ENCODE results near the gene CTTNBP2NL. TPM values are rescaled to one million over a fixed set of nuclear protein-coding genes. Genes with fewer than 3 reads are reported as not detected.

Gene CTTNBP2NL
- total and polyA plus RNA-seq, 10 of the 15 experiments (the other 5 are each of a cell fraction or from before 2014, with no cell fraction given) = 2.1 to 11.3 (median 5.6) TPM

DNA sequence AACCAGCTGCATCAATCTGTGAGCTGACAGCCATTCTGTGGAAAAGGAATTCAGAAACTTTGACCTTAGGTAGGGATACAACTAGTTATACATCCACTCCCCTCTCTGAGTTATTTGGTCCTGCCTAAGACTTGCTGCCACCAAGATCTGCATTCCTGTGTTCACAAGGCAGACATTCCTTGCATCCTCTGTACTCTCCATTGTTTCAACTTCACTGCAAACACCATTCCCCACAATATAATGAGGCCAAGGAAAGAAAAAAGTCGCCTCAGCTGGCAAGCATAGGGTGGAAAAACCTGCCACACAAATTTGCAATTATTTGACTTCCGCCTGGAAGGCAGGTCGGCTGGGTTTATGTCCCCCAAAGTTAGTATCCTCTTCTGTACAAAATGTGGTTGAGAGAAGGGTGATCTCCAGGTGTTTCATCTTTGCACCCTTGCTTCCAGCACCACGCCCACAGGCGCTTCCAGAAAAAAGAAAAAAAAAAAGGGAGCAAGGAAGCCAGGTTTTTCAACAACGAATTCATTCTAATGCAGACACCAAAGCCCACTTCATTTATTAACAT lies 676 bp upstream of the CTTNBP2NL start (continued):
- no peak for TF ChIP-seq CHD2 (IDR thresholded peaks at IDR 0.05; ENCODE audit: borderline replicate concordance, low read depth, low read length)
- no peak for TF ChIP-seq SIN3A (IDR thresholded peaks at IDR 0.05; ENCODE audit: low read depth, low read length)
- TF ChIP-seq SREBF2 (IDR thresholded peaks at IDR 0.05; ENCODE audit: low read length) = no peak

DNA sequence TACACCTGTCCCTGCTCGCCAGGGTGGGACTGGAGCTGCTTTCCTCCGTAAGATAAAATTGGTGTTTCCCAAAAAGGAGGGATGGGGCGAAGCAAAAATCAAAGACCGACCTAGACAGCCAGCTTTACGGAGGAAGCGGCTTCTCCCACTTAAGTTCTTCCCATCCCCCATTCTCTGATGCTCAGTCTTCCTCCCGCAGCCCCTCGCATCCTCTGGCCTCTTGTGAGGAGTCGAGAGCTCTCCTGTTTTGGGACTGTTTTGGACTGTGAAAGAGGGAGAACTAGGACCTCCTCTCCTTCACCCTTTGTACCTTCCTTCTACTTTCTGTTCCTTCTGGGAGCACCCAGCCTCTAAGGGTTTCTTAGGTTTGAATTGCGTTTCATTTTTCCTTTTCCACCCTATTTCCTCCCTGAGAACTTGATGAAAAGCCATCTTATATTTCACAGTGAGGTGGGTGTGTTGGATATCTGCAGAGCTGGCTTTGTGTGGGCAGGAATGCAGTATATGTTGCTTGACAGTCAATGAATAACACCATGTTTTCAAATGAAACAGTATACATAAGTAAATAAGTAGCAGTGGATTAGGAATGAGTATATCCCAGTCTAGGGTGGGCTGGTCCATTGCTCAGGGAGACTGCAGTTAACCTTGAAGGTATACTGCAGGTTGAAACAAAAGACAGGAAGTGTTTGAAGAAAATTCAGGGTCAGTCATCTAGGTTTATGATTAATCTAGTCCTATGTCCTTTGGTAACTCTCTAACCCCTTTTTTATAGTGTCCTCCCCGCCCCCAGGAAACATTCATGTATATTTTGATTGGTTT lies 848 bp downstream of the CTTNBP2NL start:
- ChIA-PET SMC1A (ENCODE audit: uncharacterized antibody, unreplicated experiment) (interaction anchor here (0.8 to 1.8 kb wide), 9 partner anchors 9 to 308 kb away, joined by 3 to 6 read pairs (median 4); no protein-coding TSS in a partner anchor), CTCF (interaction anchor here (0.6 to 14.4 kb wide), 10 partner anchors 9 to 320 kb away, joined by 3 to 330 read pairs (median 3); partner anchors contain the start of genes CAPZA1 and ST7L), RAD21 (ENCODE audit: unreplicated experiment) (interaction anchor here (1.1 to 5.2 kb wide), 10 partner anchors 70 to 318 kb away, joined by 3 to 46 read pairs (median 4); partner anchors contain the start of genes MOV10, PPM1J and RHOC), POLR2A (interaction anchor here (0.6 to 3.2 kb wide), 9 partner anchors 11 to 318 kb away, joined by 3 to 22 read pairs (median 6); partner anchors contain the start of genes CAPZA1, PPM1J and ST7L)
- TF ChIP-seq, protein P1, sequence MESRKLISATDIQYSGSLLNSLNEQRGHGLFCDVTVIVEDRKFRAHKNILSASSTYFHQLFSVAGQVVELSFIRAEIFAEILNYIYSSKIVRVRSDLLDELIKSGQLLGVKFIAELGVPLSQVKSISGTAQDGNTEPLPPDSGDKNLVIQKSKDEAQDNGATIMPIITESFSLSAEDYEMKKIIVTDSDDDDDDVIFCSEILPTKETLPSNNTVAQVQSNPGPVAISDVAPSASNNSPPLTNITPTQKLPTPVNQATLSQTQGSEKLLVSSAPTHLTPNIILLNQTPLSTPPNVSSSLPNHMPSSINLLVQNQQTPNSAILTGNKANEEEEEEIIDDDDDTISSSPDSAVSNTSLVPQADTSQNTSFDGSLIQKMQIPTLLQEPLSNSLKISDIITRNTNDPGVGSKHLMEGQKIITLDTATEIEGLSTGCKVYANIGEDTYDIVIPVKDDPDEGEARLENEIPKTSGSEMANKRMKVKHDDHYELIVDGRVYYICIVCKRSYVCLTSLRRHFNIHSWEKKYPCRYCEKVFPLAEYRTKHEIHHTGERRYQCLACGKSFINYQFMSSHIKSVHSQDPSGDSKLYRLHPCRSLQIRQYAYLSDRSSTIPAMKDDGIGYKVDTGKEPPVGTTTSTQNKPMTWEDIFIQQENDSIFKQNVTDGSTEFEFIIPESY (IDR thresholded peaks at IDR 0.05) = no peak
- TF ChIP-seq MLLT1 (IDR thresholded peaks at IDR 0.05) (0 out of 2 replicates have a peak, but pooled peaks have one; percentile 21), RB1 (IDR thresholded peaks at IDR 0.05; ENCODE audit: borderline replicate concordance) (no peak), NR2C1 (IDR thresholded peaks at IDR 0.05) (no peak), ZNF24 (IDR thresholded peaks at IDR 0.05) (no peak)
- DNase-seq (ENCODE audit: low read depth, low spot score) (no peak), FAIRE-seq (peak; percentile 31), ATAC-seq (no peak)
- Histone ChIP-seq H3K4me3 (peak overlapping the region; percentile 97), H4K20me1 (ENCODE audit: control insufficient read depth, insufficient read depth) (no peaks in the 10 kb centered on the region), H3K9me3 (replicated peaks; ENCODE audit: control insufficient read depth, insufficient read depth, low read length) (no peaks in the 10 kb centered on the region), H3K27ac (ENCODE audit: control insufficient read depth, insufficient read depth) (peak overlapping the region; percentile 78), H3K9ac (ENCODE audit: control insufficient read depth, insufficient read depth, low read length) (peak overlapping the region; percentile 87), H3K36me3 (ENCODE audit: control insufficient read depth in 2 of 2, insufficient read depth in 2 of 2, low read length in 1 of 2) (no peaks in the 10 kb centered on the region), H3K4me1 (ENCODE audit: control insufficient read depth, insufficient read depth, low read length) (peaks cover 20% of the 10 kb centered on the region), H3K4me2 (ENCODE audit: control insufficient read depth, insufficient read depth) (peak overlapping the region; percentile 56), H3K79me2 (ENCODE audit: control insufficient read depth, insufficient read depth, low read length) (peaks cover 55% of the 10 kb centered on the region), H3K27me3 (replicated peaks in 1 of 2; ENCODE audit: control insufficient read depth in 2 of 2, insufficient read depth in 2 of 2, low read length in 1 of 2) (no peaks in the 10 kb centered on the region), H2AFZ (ENCODE audit: control insufficient read depth, low read depth, low read length) (peak overlapping the region; percentile 91)
- intact Hi-C loops (cut with micrococcal nuclease; ENCODE audit: unreplicated experiment) (no loop called here), in situ Hi-C loops (cut with MboI) (loop anchor here (5.0 kb wide), 2 partner anchors 65 to 220 kb away; partner anchors contain the start of genes CAPZA1 and ST7L)
- WGBS (ENCODE audit: insufficient coverage, insufficient replicate concordance, low lambda C conversion rate, missing lambda C conversion rate) = 0% methylated on average over 11 of the region's 11 CpGs
- BruUV-seq (replicated peaks) = no TSS peak
